IPS-15b (cell line): Measurements from ENCODE around the gene OR11H7.
"Not testable (repeated sequence)": the region's sequence is repeated elsewhere in the genome, so short reads cannot be mapped to it uniquely, and the experiment has no call there.

Experiments
- H3K27me3 ChIP-seq: one replicate; pipeline ENCODE4 v1.6.1; 2013; ENCODE audit warnings: low read length; ENCODE audit not compliant: control insufficient read depth, insufficient read depth
- H3K36me3 ChIP-seq: one replicate; pipeline ENCODE4 v1.6.1; 2013; ENCODE audit warnings: low read length; ENCODE audit not compliant: control insufficient read depth, insufficient read depth
- H3K4me1 ChIP-seq: one replicate; pipeline ENCODE4 v1.6.1; 2013; ENCODE audit warnings: mild to moderate bottlenecking, low read length; ENCODE audit not compliant: control insufficient read depth, insufficient read depth
- H3K4me3 ChIP-seq: one replicate; pipeline ENCODE4 v1.5.1; 2013; ENCODE audit warnings: low read depth, low read length
- H3K9ac ChIP-seq: one replicate; pipeline ENCODE4 v1.6.1; 2013; ENCODE audit warnings: low read depth, mild to moderate bottlenecking, low read length
- H3K9me3 ChIP-seq: one replicate; pipeline ENCODE4 v1.6.1; 2013; ENCODE audit warnings: mild to moderate bottlenecking, low read length; ENCODE audit not compliant: control insufficient read depth, insufficient read depth

The OR11H7 gene

DNA sequence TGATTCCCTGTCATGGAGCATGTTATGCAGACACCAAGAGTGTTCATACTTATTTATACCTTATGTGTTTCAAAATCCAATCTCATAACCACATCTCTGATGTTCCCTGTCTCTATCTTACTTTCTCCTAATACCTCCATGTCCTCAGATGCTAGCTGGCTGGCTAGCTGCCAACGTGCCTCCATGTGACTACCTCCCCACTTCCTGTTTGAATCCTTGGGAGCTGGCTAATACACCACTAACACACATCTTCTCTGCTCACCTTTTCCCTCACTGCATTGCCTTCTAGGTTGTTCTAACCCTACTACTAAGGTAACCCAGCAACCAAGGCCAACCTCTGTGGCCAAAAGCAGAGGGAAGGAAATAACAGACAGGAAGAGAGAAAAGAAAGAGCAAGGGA lies 49.6 kb downstream of the OR11H7 start:
- H3K9me3 ChIP-seq: peaks cover 3% of the 10 kb centered on the region

DNA sequence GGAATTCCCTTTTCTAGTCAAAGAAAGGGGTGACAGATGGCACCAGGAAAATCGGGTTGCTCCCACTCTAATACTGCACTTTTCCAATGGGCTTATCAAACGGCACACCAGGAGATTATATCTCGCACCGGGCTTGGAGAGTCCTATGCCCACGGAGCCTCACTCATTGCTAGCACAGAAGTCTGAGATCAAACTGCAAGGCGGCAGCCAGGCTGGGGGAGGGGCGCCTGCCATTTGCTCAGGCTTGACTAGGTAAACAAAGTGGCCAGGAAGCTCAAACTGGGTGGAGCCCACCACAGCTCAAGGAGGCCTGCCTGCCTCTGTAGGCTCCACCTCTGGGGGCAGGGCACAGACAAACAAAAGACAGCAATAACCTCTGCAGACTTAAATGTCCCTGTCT lies 51.5 kb downstream of the OR11H7 start:
- H3K9ac ChIP-seq, H3K9me3 ChIP-seq, H3K36me3 ChIP-seq, H3K4me1 ChIP-seq, H3K27me3 ChIP-seq, H3K4me3 ChIP-seq: not testable (repeated sequence)

More for the DNA sequence above, 49.6 kb downstream of the OR11H7 start:
- H3K36me3 ChIP-seq: no peaks in the 10 kb centered on the region
- no peak overlapping the region for H3K9ac ChIP-seq
- no peaks in the 10 kb centered on the region for H3K27me3 ChIP-seq
- H3K4me1 ChIP-seq: no peaks in the 10 kb centered on the region
- no peak overlapping the region for H3K4me3 ChIP-seq
